ENCODE results near the gene CDC25A. TPM values are rescaled to one million over a fixed set of nuclear protein-coding genes. Genes with fewer than 3 reads are reported as not detected.
A peak's percentile ranks its signal among the peaks of the same experiment; 100 is the strongest.

The CDC25A gene
- total and polyA plus RNA-seq, 9 of the 15 experiments (the other 6 are each of a cell fraction or from before 2014, with no cell fraction given): 3.4 to 61.3 (median 51.8) TPM

DNA sequence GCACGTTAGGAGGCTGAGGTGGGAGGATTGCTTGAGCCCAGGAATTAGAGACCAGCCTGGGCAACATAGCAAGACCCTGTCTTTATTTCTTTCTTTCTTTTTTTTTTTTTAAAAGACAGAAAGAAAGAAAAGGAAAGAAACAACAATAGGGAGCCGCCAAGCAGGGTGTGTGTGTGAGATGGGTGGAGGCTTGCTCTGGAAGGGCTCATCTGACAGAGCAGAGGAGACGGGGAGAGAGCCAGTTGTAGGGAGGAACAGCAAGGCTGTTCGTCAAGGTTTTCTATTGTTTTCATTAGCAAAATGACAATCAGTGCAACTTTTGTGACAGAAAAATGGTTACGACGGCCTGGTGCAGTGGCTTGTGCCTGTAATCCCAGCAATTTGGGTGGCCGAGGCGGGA, 69.3 kb downstream of the CDC25A start:
- no peaks in the 10 kb centered on the region for H3K79me2 ChIP-seq (ENCODE audit: control insufficient read depth, insufficient read depth, low read length)
- ChIA-PET CTCF (ENCODE audit: low intra/inter-chr PET ratio) (no interaction called here), POLR2A (no interaction called here)
- no peak overlapping the region for H3K27ac ChIP-seq (ENCODE audit: extremely low read depth, low read depth, low read length)
- TF ChIP-seq CC2D1A (IDR thresholded peaks at IDR 0.05) (no peak), ZNF263 (CRISPR knock-in tag; IDR thresholded peaks at IDR 0.05; ENCODE audit: borderline replicate concordance) (no peak), RBM25 (IDR thresholded peaks at IDR 0.05; ENCODE audit: low read depth, low read length, severe bottlenecking) (peak; percentile 42)
- H3K27me3 ChIP-seq (ENCODE audit: control insufficient read depth in 2 of 2, insufficient read depth in 2 of 2, low read length in 2 of 2): peaks cover 2 to 12% of the 10 kb centered on the region in 2 experiments; a peak in 2 of 5 replicates
- H4K20me1 ChIP-seq (replicated peaks; ENCODE audit: control insufficient read depth, insufficient read depth, low read length): 0 out of 2 replicates have a peak, but pooled peaks cover 4% of the 10 kb centered on the region
- H2AFZ ChIP-seq (ENCODE audit: low read depth, low read length): no peak overlapping the region
- no peak overlapping the region for H3K9ac ChIP-seq (ENCODE audit: insufficient read depth in 1 of 2, low read depth in 2 of 2, low read length in 2 of 2)
- H3K4me3 ChIP-seq: no peak overlapping the region
- no peaks in the 10 kb centered on the region for H3K4me1 ChIP-seq (replicated peaks in 1 of 2; ENCODE audit: control insufficient read depth in 2 of 2, insufficient read depth in 2 of 2, low read length in 2 of 2)
- WGBS (ENCODE audit: insufficient coverage, low coverage, missing lambda C conversion rate): 20% methylated on average over 8 of the region's 8 CpGs
- peak in 1 of 4 experiments; percentile 4 for DNase-seq (ENCODE audit: extremely low read depth in 1 of 4, low spot score in 3 of 4)
- in situ Hi-C loops (cut with MboI) (no loop called here), intact Hi-C loops (cut with micrococcal nuclease) (no loop called here)
- no peak overlapping the region for H3K4me2 ChIP-seq (ENCODE audit: insufficient read depth, low read length)
- no peak for FAIRE-seq
- ATAC-seq: no peak
- H3K36me3 ChIP-seq (ENCODE audit: control insufficient read depth, insufficient read depth, low read length): no peaks in the 10 kb centered on the region
- no peaks in the 10 kb centered on the region for H3K9me3 ChIP-seq (replicated peaks; ENCODE audit: control insufficient read depth, insufficient read depth, low read depth, low read length)
- H3K9me1 ChIP-seq (ENCODE audit: control insufficient read depth, insufficient read depth, low read length): no peaks in the 10 kb centered on the region
- BruUV-seq (replicated peaks): no TSS peak

GRCh38 chr3:48118322-48118721, 69.9 kb downstream of the CDC25A start:
- 0 out of 2 replicates have a peak overlapping the region, but pooled peaks have one; percentile 33 for H2AFZ ChIP-seq (ENCODE audit: low read depth, low read length)
- ATAC-seq (no peak), DNase-seq (ENCODE audit: extremely low read depth in 1 of 4, low spot score in 3 of 4) (no peak), FAIRE-seq (no peak)
- no peak overlapping the region for H3K27ac ChIP-seq (ENCODE audit: extremely low read depth, low read depth, low read length)
- no peak overlapping the region for H3K4me3 ChIP-seq
- no peaks in the 10 kb centered on the region for H3K79me2 ChIP-seq (ENCODE audit: control insufficient read depth, insufficient read depth, low read length)
- ChIA-PET CTCF (ENCODE audit: low intra/inter-chr PET ratio) (no interaction called here), POLR2A (interaction anchor here (0.7 kb wide), 1 partner anchor 10 kb away, joined by 4 read pairs; no protein-coding TSS in a partner anchor)
- in situ Hi-C loops (cut with MboI): no loop called here
- 34% methylated on average over 7 of the region's 7 CpGs for WGBS (ENCODE audit: insufficient coverage, low coverage, missing lambda C conversion rate)
- H4K20me1 ChIP-seq (replicated peaks; ENCODE audit: control insufficient read depth, insufficient read depth, low read length): 0 out of 2 replicates have a peak, but pooled peaks cover 4% of the 10 kb centered on the region
- H3K9ac ChIP-seq (ENCODE audit: insufficient read depth in 1 of 2, low read depth in 2 of 2, low read length in 2 of 2): no peak overlapping the region
- peaks cover 2 to 12% of the 10 kb centered on the region in 2 experiments; a peak in 2 of 5 replicates for H3K27me3 ChIP-seq (ENCODE audit: control insufficient read depth in 2 of 2, insufficient read depth in 2 of 2, low read length in 2 of 2)
- H3K36me3 ChIP-seq (ENCODE audit: control insufficient read depth, insufficient read depth, low read length): no peaks in the 10 kb centered on the region
- no peaks in the 10 kb centered on the region for H3K9me1 ChIP-seq (ENCODE audit: control insufficient read depth, insufficient read depth, low read length)
- no peaks in the 10 kb centered on the region for H3K9me3 ChIP-seq (replicated peaks; ENCODE audit: control insufficient read depth, insufficient read depth, low read depth, low read length)
- intact Hi-C loops (cut with micrococcal nuclease): no loop called here
- H3K4me2 ChIP-seq (ENCODE audit: insufficient read depth, low read length): no peak overlapping the region
- no peaks in the 10 kb centered on the region for H3K4me1 ChIP-seq (replicated peaks in 1 of 2; ENCODE audit: control insufficient read depth in 2 of 2, insufficient read depth in 2 of 2, low read length in 2 of 2)
- BruUV-seq (replicated peaks): no TSS peak
- TF ChIP-seq DLX4 (CRISPR knock-in tag; IDR thresholded peaks at IDR 0.05) (no peak), EGR1 (conservative IDR thresholded peaks at IDR 0.05) (no peak), ZNF408 (CRISPR knock-in tag; IDR thresholded peaks at IDR 0.05; ENCODE audit: low read depth) (no peak), ZNF785 (CRISPR knock-in tag; IDR thresholded peaks at IDR 0.05) (no peak), HINFP (tag; conservative IDR thresholded peaks at IDR 0.05; ENCODE audit: low read depth) (no peak), ZEB2 (IDR thresholded peaks at IDR 0.05) (no peak), ZNF253 (CRISPR knock-in tag; conservative IDR thresholded peaks at IDR 0.05) (no peak), ZKSCAN1 (IDR thresholded peaks at IDR 0.05; ENCODE audit: low read depth, low read length) (no peak), ERF (CRISPR knock-in tag; IDR thresholded peaks at IDR 0.05) (no peak), TFE3 (CRISPR knock-in tag; IDR thresholded peaks at IDR 0.05) (no peak)
